OCI-LY3 (cell line): ENCODE results near the gene CCDC102A.

ENCODE experiments used
- H2AFZ ChIP-seq: fragments of 200-600, 300-600 bp; shearing (Covaris generic); 2 replicates; pipeline ENCODE4 v1.6.0; 2014; ENCODE audit warnings: antibody characterized with exemption, low read depth, low read length
- H3K27ac ChIP-seq: fragments of 200-600, 300-600 bp; sonication (generic); 2 replicates; pipeline ENCODE4 v1.5.1; 2014; ENCODE audit warnings: mild to moderate bottlenecking, low read length, moderate library complexity, mixed read lengths
- H3K27me3 ChIP-seq: fragments of 200-600, 300-600 bp; sonication (generic); 2 replicates; pipeline ENCODE4 v1.6.1; 2014; ENCODE audit warnings: low read depth, low read length, mixed read lengths
- H3K36me3 ChIP-seq: fragments of 200-600, 300-600 bp; sonication (generic); replicated peaks from 2 replicates; pipeline ENCODE3; 2014; ENCODE audit warnings: low read depth, low read length, mixed read lengths
- H3K4me1 ChIP-seq: fragments of 300-600, 200-600 bp; sonication (generic); 2 replicates; pipeline ENCODE4 v1.6.1; 2014; ENCODE audit warnings: low read length, mixed read lengths
- H3K4me2 ChIP-seq: fragments of 200-600, 300-600 bp; sonication (generic); 2 replicates; pipeline ENCODE4 v1.6.1; 2014; ENCODE audit warnings: low read length, mixed read lengths
- H3K4me3 ChIP-seq: fragments of 300-600, 200-600 bp; sonication (generic); 2 replicates; pipeline ENCODE4 v1.5.1; 2014; ENCODE audit warnings: antibody characterized with exemption, mild to moderate bottlenecking, low read length, moderate library complexity
- H3K79me2 ChIP-seq: fragments of 300-600, 200-600 bp; shearing (Covaris generic); 2 replicates; pipeline ENCODE4 v1.6.1; 2014; ENCODE audit warnings: mild to moderate bottlenecking, low read length, mixed read lengths
- H3K9ac ChIP-seq: fragments of 300-600, 200-600 bp; shearing (Covaris generic); 2 replicates; pipeline ENCODE4 v1.6.0; 2014; ENCODE audit warnings: mild to moderate bottlenecking, low read length, moderate library complexity
- H3K9me3 ChIP-seq: fragments of 200-600, 300-600 bp; shearing (Covaris generic); 2 replicates; pipeline ENCODE4 v1.6.1; 2014; ENCODE audit warnings: low read length, mixed read lengths; ENCODE audit not compliant: insufficient read depth
- H4K20me1 ChIP-seq: fragments of 200-600, 300-600 bp; sonication (generic); 2 replicates; pipeline ENCODE4 v1.6.1; 2016; ENCODE audit warnings: low read length, mixed read lengths; ENCODE audit not compliant: insufficient read depth
- EZH2phosphoT487 ChIP-seq: fragments of 200-600 bp; shearing (Covaris generic); IDR thresholded peaks from 2 replicates; pipeline ENCODE4 v1.6.1; 2018; ENCODE audit warnings: antibody characterized with exemption, mixed run types, low read depth
- TF ChIP-seq, protein P1 (sequence below): fragments of 200-600, 300-600 bp; sonication (generic); IDR thresholded peaks from 2 replicates; pipeline ENCODE4 v1.5.1; 2014; ENCODE audit warnings: antibody characterized with exemption, low read length, low read depth

Gene CCDC102A

DNA sequence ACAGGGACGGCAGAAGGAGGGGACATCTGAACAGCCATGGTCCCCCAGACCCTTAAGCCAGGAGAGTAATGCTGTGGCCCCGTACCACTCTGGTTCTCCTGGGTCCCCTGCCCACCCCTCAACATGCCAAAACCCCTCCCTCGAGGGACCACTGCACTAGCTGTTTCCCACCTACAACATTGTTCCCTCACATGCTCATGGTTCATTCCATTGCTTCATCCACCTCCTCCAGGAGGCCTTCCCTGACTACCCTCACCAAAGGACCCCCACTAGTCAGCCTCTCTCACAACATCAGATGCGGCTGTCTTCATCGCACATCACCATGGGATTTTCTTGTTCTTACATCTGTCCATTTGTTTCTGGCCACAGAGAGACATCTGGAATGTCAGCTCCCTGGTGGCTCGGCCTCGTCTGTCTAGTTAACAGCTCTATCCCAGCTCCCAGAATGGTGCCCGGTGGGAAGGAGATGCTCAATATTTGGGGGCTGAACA, 51.8 kb downstream of the CCDC102A start:
- Histone ChIP-seq H3K4me1 (peaks cover 17% of the 10 kb centered on the region), H3K27ac (no peak overlapping the region), H2AFZ (no peak overlapping the region), H3K4me2 (no peak overlapping the region), H3K36me3 (no peaks in the 10 kb centered on the region), H3K9me3 (no peaks in the 10 kb centered on the region), H4K20me1 (0 out of 2 replicates have a peak, but pooled peaks cover 3% of the 10 kb centered on the region), H3K79me2 (no peaks in the 10 kb centered on the region), H3K4me3 (no peak overlapping the region), H3K27me3 (peaks cover 40% of the 10 kb centered on the region), H3K9ac (no peak overlapping the region)
- no peak for TF ChIP-seq EZH2phosphoT487
- TF ChIP-seq, protein P1, sequence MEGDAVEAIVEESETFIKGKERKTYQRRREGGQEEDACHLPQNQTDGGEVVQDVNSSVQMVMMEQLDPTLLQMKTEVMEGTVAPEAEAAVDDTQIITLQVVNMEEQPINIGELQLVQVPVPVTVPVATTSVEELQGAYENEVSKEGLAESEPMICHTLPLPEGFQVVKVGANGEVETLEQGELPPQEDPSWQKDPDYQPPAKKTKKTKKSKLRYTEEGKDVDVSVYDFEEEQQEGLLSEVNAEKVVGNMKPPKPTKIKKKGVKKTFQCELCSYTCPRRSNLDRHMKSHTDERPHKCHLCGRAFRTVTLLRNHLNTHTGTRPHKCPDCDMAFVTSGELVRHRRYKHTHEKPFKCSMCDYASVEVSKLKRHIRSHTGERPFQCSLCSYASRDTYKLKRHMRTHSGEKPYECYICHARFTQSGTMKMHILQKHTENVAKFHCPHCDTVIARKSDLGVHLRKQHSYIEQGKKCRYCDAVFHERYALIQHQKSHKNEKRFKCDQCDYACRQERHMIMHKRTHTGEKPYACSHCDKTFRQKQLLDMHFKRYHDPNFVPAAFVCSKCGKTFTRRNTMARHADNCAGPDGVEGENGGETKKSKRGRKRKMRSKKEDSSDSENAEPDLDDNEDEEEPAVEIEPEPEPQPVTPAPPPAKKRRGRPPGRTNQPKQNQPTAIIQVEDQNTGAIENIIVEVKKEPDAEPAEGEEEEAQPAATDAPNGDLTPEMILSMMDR = no peak

DNA sequence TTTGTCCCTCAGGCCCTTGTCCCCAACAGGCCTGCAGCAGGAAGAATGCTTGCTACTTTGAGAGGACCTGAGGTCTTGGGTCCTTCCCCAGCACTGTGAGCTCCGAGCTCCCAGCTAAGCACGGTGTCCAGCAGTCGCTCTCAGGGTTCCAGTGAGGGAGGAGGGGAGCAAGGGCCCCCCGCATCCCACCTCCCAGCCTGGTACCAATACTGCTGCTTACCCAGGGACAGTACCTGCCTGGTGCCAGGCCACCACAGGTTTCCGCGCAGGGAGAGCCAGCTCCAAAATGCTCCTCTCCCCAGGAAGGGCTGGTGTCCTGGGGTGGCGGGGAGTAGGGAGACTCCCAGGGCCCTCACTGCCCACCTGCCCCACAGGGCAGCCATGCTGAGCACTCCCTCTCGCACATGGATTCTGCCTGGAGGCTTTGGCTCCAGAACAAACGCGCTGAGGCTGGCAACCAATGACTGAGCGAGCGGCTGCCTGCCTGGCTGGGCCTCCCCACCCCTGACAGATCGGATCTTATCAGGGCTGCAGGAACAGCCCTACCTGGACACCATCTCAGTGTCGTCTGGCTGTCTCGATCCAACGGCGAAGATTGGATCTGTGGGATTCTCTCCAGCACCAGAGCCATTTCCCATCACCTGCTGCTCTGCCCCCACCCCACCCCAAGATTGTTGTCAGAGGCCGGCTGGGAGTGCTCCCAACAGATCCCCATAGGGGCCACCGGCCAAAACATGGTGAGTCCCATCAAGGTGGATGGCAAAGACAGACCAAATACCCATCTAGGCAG, 52.5 kb downstream of the CCDC102A start:
- Histone ChIP-seq H3K9ac (no peak overlapping the region), H3K4me3 (no peak overlapping the region), H3K9me3 (no peaks in the 10 kb centered on the region), H3K27me3 (peaks cover 43% of the 10 kb centered on the region), H3K27ac (no peak overlapping the region), H4K20me1 (0 out of 2 replicates have a peak, but pooled peaks cover 3% of the 10 kb centered on the region), H3K4me2 (no peak overlapping the region), H2AFZ (no peak overlapping the region), H3K79me2 (no peaks in the 10 kb centered on the region), H3K36me3 (no peaks in the 10 kb centered on the region), H3K4me1 (peaks cover 23% of the 10 kb centered on the region)
- TF ChIP-seq, protein P1 = no peak
- TF ChIP-seq EZH2phosphoT487 = no peak

DNA sequence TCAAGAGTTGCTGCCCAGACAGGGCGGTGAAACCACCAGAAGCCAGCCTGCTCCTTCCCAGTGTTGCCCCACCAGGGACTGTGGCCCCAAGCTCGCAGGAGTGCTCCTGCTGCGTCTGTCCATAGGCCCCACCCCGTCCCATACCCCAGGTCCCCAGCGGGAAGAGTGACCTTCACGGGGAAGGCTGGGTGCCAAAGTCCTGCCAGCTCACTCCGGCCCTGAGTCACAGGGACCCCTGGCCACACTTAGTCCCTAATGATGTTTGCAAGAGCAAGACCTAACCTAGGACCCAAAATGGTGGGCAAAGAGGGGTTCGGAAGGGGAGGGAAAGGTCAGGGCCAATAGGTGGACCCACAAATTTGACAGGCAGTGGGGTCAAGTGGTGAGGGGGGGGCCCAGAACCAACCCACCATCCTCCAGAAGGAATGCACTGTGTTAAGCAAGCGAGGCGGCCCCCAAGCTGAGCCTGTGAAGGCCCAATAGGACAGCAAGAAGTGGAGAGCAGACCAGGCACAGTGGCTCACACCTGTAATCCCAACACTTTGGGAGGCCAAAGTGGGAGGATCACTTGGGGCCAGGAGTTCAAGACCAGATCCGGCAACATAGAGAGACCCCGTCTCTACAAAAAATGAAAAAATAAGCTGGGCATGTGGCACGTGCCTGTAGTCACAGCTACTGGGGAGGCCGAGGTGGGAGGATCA, 53.4 kb downstream of the CCDC102A start:
- Histone ChIP-seq H3K4me3 (no peak overlapping the region), H3K27ac (no peak overlapping the region), H3K4me1 (peaks cover 29% of the 10 kb centered on the region), H3K4me2 (no peak overlapping the region), H2AFZ (no peak overlapping the region), H3K9me3 (no peaks in the 10 kb centered on the region), H4K20me1 (0 out of 2 replicates have a peak, but pooled peaks cover 3% of the 10 kb centered on the region), H3K9ac (no peak overlapping the region), H3K36me3 (no peaks in the 10 kb centered on the region), H3K79me2 (no peaks in the 10 kb centered on the region), H3K27me3 (peaks cover 47% of the 10 kb centered on the region)
- TF ChIP-seq EZH2phosphoT487 = no peak
- TF ChIP-seq, protein P1 = no peak

DNA sequence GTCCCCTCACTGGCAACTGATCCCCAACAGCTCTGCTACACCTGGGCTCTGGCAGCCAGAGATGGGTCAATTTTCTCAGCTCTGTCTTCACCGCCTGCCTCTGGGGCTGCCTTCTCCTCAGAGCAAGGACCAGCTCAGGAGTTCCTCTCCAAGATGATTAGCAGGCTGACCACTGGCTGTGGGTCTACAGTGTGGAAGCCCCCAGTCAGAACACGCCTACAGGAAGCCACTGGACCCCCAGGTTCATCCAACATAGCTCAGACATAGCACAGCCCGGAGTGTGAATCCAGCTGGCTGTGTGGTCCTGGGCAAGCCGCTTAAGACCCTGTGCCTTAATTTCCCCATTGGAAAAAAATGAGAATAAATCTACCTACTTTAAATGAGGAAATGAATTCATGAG, 55.0 kb downstream of the CCDC102A start:
- H3K9me3 ChIP-seq = no peaks in the 10 kb centered on the region
- H3K4me3 ChIP-seq = no peak overlapping the region
- peaks cover 59% of the 10 kb centered on the region for H3K27me3 ChIP-seq
- H3K27ac ChIP-seq = no peak overlapping the region
- H4K20me1 ChIP-seq = 0 out of 2 replicates have a peak, but pooled peaks cover 3% of the 10 kb centered on the region
- TF ChIP-seq, protein P1 = no peak
- no peak for TF ChIP-seq EZH2phosphoT487
- no peaks in the 10 kb centered on the region for H3K36me3 ChIP-seq
- no peak overlapping the region for H2AFZ ChIP-seq
- no peak overlapping the region for H3K9ac ChIP-seq
- H3K4me1 ChIP-seq = peaks cover 17% of the 10 kb centered on the region
- H3K79me2 ChIP-seq = no peaks in the 10 kb centered on the region
- H3K4me2 ChIP-seq = no peak overlapping the region
